B cell (primary cell): ENCODE results near the gene CADM2. TPM values are rescaled to one million over a fixed set of nuclear protein-coding genes. Genes with fewer than 3 reads are reported as not detected.

ENCODE experiments used
- ATAC-seq: fragments of 200-7000 bp; cut with Tn5 transposase; one replicate; pipeline ENCODE4 v1.10.0; 2021; ENCODE audit warnings: low read depth, mild to moderate bottlenecking, moderate number of reproducible peaks, moderate library complexity
- CTCF ChIA-PET: fragments of 350-600 bp; sonication (Branson Sonifier 250); formaldehyde crosslinking; loops from one replicate; lab custom pipeline; 2021; ENCODE audit warnings: antibody characterized with exemption, inconsistent platforms; lab: Charles Lee
- POLR2A ChIA-PET: fragments of 350-600 bp; sonication (Branson Sonifier 250); formaldehyde crosslinking; loops from one replicate; lab custom pipeline; 2021; ENCODE audit warnings: antibody characterized with exemption; lab: Charles Lee
- DNase-seq: peaks from one replicate; pipeline ENCODE4 v3.0.0; 2013
- H2AFZ ChIP-seq: 2 replicates; pipeline ENCODE4 v1.6.1; 2012; ENCODE audit warnings: mild to moderate bottlenecking, low read depth, low read length; ENCODE audit not compliant: insufficient read depth, poor library complexity, severe bottlenecking
- H3K27ac ChIP-seq, 2 donors: 1 replicate in 1 of 2; 2 replicates in 1 of 2; pipeline ENCODE4 v1.5.1; 2012 to 2013; ENCODE audit warnings: low read length in 2 of 2, mild to moderate bottlenecking in 2 of 2, moderate library complexity in 1 of 2
- H3K27me3 ChIP-seq, 4 experiments: fragments of 200-600 bp in 1 of 4; sonication (generic) in 1 of 4; replicated peaks in 1 of 4; 1 replicate in 2 of 4; 2 replicates in 2 of 4; pipeline versions ENCODE4 v1.6.1 to v1.7.0; 2013 to 2016; ENCODE audit warnings: low read length in 3 of 4, mild to moderate bottlenecking in 2 of 4, mixed read lengths in 1 of 4, moderate library complexity in 1 of 4; ENCODE audit not compliant: insufficient read depth in 4 of 4, control insufficient read depth in 3 of 4; ENCODE audit errors: control extremely low read depth in 1 of 4
- H3K36me3 ChIP-seq, 2 experiments: replicated peaks in 1 of 2; 1 replicate in 1 of 2; 2 replicates in 1 of 2; pipeline versions ENCODE4 v1.6.1 to v1.7.1; 2013; ENCODE audit warnings: low read length in 1 of 2; ENCODE audit not compliant: insufficient read depth in 2 of 2, control insufficient read depth in 1 of 2; ENCODE audit errors: control extremely low read depth in 1 of 2, extremely low read depth in 1 of 2
- H3K4me1 ChIP-seq, 2 donors: fragments of 200-600 bp in 1 of 2; sonication (generic) in 1 of 2; 1 replicate in 1 of 2; 2 replicates in 1 of 2; pipeline versions ENCODE4 v1.5.1 to v1.6.1; 2013 to 2017; ENCODE audit warnings: low read length in 2 of 2; ENCODE audit not compliant: control insufficient read depth in 2 of 2, insufficient read depth in 2 of 2
- H3K4me2 ChIP-seq: replicated peaks from 2 replicates; pipeline ENCODE3; 2012; ENCODE audit warnings: mild to moderate bottlenecking, low read depth, low read length; ENCODE audit not compliant: poor library complexity, severe bottlenecking
- H3K4me3 ChIP-seq, 5 experiments: fragments of 200-600 bp in 1 of 5; sonication (generic) in 1 of 5; 1 replicate in 3 of 5; 2 replicates in 2 of 5; pipeline versions ENCODE4 v1.5.1 to v1.7.0; 2011 to 2016; ENCODE audit warnings: low read length in 4 of 5, mild to moderate bottlenecking in 4 of 5, low read depth in 2 of 5, control low read depth in 1 of 5, moderate library complexity in 1 of 5; ENCODE audit not compliant: insufficient read depth in 1 of 5; ENCODE audit errors: control extremely low read depth in 1 of 5, extremely low read depth in 1 of 5
- H3K79me2 ChIP-seq: fragments of 200-600 bp; sonication (generic); one replicate; pipeline ENCODE4 v1.6.0; 2016; ENCODE audit warnings: low read length; ENCODE audit not compliant: control insufficient read depth, insufficient read depth
- H3K9ac ChIP-seq: fragments of 200-600 bp; sonication (generic); 2 replicates; pipeline ENCODE4 v1.6.1; 2017; ENCODE audit warnings: mild to moderate bottlenecking, low read length, moderate library complexity
- H3K9me3 ChIP-seq, 3 donors: one replicate each; pipeline versions ENCODE4 v1.6.1 to v1.7.1; 2013; ENCODE audit warnings: low read length in 2 of 3; ENCODE audit not compliant: control insufficient read depth in 2 of 3, insufficient read depth in 1 of 3; ENCODE audit errors: control extremely low read depth in 1 of 3
- H4K20me1 ChIP-seq: 2 replicates; pipeline ENCODE4 v1.6.0; 2012; ENCODE audit warnings: mild to moderate bottlenecking, low read length; ENCODE audit not compliant: insufficient read depth, control insufficient read depth, poor library complexity, severe bottlenecking
- H3K27ac Mint-ChIP-seq: one replicate; pipeline ENCODE4 v1.8.0; 2021; ENCODE audit warnings: mixed read lengths
- H3K27me3 Mint-ChIP-seq: one replicate; pipeline ENCODE4 v1.8.0; 2021; ENCODE audit warnings: mixed read lengths
- H3K4me1 Mint-ChIP-seq: one replicate; pipeline ENCODE4 v1.8.0; 2021; ENCODE audit warnings: mixed read lengths
- H3K4me3 Mint-ChIP-seq: one replicate; pipeline ENCODE4 v1.8.0; 2021; ENCODE audit warnings: mixed read lengths
- H3K9me3 Mint-ChIP-seq: one replicate; pipeline ENCODE4 v1.8.0; 2022; ENCODE audit warnings: mixed read lengths; ENCODE audit not compliant: insufficient read depth
- EZH2 ChIP-seq: IDR thresholded peaks from 2 replicates; pipeline ENCODE4 v1.6.1; 2012; ENCODE audit warnings: borderline replicate concordance, low read depth, mild to moderate bottlenecking, moderate library complexity, low read length; ENCODE audit not compliant: insufficient read depth, poor library complexity, severe bottlenecking
- WGBS: methylation state at CpG from one replicate; pipeline ENCODE4 v1.1.5; 2013; ENCODE audit warnings: missing lambda C conversion rate; ENCODE audit not compliant: insufficient coverage; 5-methylcytosine and 5-hydroxymethylcytosine counted together
- intact Hi-C: fragments of 100-400 bp; cut with micrococcal nuclease; formaldehyde crosslinking; loops from one replicate; pipeline ENCODE4 v1.10.0; 2022
- polyA plus RNA-seq: library from polyadenylated mRNA; depleted of rRNA; stranded (reverse); fragments of >200 nt; gene quantifications from 2 replicates; pipeline ENCODE4 v1.2.3, GENCODE V29; 2012
- total RNA-seq, 2 donors: library from RNA; stranded (reverse); fragments of 120-200 nt in 1 of 2; gene quantifications; 1 replicate in 1 of 2; 2 replicates in 1 of 2; pipeline versions ENCODE4 v1.2.3 to v1.2.4, GENCODE V29; 2013 to 2022
- TF ChIP-seq, protein P1 (sequence below): fragments of 200-600 bp; IDR thresholded peaks from one replicate; pipeline ENCODE4 v1.8.0; 2022; ENCODE audit warnings: antibody characterized with exemption, mild to moderate bottlenecking

Gene CADM2
- total and polyA plus RNA-seq, 2 donors (not counting 1 experiment from before 2014, with no cell fraction given): 0.10 to 0.37 TPM

DNA sequence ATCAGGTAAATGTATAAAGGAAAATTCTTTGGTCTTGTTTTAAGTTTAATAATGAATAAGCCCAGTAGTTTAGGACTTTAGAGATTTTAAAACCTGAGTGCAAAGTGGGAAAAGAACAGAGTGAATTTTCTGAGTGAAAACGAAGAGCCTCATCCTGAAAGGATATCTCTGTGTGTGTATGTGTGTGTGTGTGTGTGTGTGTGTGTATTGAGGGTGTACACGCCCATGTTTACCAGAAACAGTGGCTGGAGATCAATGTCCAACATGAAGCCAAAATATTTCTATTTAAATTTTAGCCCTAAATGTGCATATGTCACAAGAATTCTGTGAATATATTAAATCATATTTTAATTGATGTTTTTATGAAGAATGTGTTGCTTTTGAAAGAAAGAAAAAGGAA is 549.9 kb downstream of the CADM2 start:
- H3K4me1 Mint-ChIP-seq: no peaks in the 10 kb centered on the region
- Histone ChIP-seq H4K20me1 (no peaks in the 10 kb centered on the region), H2AFZ (no peak overlapping the region), H3K36me3 (no peaks in the 10 kb centered on the region), H3K79me2 (no peaks in the 10 kb centered on the region), H3K4me1 (no peaks in the 10 kb centered on the region), H3K27me3 (no peaks in the 10 kb centered on the region), H3K4me3 (no peak overlapping the region), H3K4me2 (no peak overlapping the region), H3K9me3 (peaks cover 0 to 5% (median 0%) of the 10 kb centered on the region in 3 donors), H3K9ac (no peak overlapping the region), H3K27ac (no peak overlapping the region)
- ChIA-PET CTCF (no interaction called here), POLR2A (no interaction called here)
- no peaks in the 10 kb centered on the region for H3K27me3 Mint-ChIP-seq
- intact Hi-C loops: no loop called here
- H3K9me3 Mint-ChIP-seq: no peaks in the 10 kb centered on the region
- TF ChIP-seq, protein P1, sequence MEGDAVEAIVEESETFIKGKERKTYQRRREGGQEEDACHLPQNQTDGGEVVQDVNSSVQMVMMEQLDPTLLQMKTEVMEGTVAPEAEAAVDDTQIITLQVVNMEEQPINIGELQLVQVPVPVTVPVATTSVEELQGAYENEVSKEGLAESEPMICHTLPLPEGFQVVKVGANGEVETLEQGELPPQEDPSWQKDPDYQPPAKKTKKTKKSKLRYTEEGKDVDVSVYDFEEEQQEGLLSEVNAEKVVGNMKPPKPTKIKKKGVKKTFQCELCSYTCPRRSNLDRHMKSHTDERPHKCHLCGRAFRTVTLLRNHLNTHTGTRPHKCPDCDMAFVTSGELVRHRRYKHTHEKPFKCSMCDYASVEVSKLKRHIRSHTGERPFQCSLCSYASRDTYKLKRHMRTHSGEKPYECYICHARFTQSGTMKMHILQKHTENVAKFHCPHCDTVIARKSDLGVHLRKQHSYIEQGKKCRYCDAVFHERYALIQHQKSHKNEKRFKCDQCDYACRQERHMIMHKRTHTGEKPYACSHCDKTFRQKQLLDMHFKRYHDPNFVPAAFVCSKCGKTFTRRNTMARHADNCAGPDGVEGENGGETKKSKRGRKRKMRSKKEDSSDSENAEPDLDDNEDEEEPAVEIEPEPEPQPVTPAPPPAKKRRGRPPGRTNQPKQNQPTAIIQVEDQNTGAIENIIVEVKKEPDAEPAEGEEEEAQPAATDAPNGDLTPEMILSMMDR: no peak
- TF ChIP-seq EZH2: no peak
- no peak overlapping the region for H3K4me3 Mint-ChIP-seq
- no peak for ATAC-seq
- no peak for DNase-seq
- H3K27ac Mint-ChIP-seq: no peak overlapping the region
- 60% methylated on average over 1 of the region's 2 CpGs for WGBS

DNA sequence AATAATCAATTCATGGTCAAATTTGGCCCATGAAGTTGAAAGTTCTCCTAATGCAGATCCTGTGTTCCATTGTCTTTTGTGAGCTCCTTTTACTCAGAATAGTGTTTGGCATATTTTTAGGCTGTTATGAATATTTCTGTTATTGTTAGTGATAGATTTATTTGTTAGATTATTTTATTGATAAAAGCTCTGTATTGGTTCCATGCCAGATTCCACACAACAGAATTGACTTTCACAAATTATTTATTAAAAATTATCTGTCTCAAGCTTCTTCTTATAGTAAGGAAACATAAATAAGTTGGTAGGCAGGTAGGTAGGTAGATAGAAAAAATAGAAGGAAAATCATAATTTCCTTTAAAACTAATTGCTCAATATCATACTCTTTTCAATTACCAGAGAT is 557.4 kb downstream of the CADM2 start:
- DNase-seq (no peak), ATAC-seq (no peak)
- Histone ChIP-seq H3K9ac (no peak overlapping the region), H3K36me3 (no peaks in the 10 kb centered on the region), H3K9me3 (no peaks in the 10 kb centered on the region), H3K4me2 (no peak overlapping the region), H2AFZ (no peak overlapping the region), H4K20me1 (no peaks in the 10 kb centered on the region), H3K27me3 (no peaks in the 10 kb centered on the region), H3K4me1 (no peaks in the 10 kb centered on the region), H3K27ac (no peak overlapping the region), H3K4me3 (no peak overlapping the region), H3K79me2 (no peaks in the 10 kb centered on the region)
- Mint-ChIP-seq H3K4me3 (no peak overlapping the region), H3K27me3 (no peaks in the 10 kb centered on the region), H3K27ac (no peak overlapping the region), H3K4me1 (no peaks in the 10 kb centered on the region), H3K9me3 (peaks cover 2% of the 10 kb centered on the region)
- TF ChIP-seq, protein P1: no peak
- no peak for TF ChIP-seq EZH2
- intact Hi-C loops: no loop called here
- ChIA-PET POLR2A (no interaction called here), CTCF (no interaction called here)
